Measurements from ENCODE around the gene CAPN15. TPM values are rescaled to one million over a fixed set of nuclear protein-coding genes. Genes with fewer than 3 reads are reported as not detected.

CAPN15 gene
- total and polyA plus RNA-seq, 9 of the 15 experiments (the other 6 are each of a cell fraction or from before 2014, with no cell fraction given), result 0.62 to 111 (median 14.2) TPM

- H3K4me1 ChIP-seq (replicated peaks in 1 of 2; ENCODE audit: control insufficient read depth in 2 of 2, insufficient read depth in 2 of 2, low read length in 2 of 2), result peaks cover 0 to 48% of the 10 kb centered on the region in 2 experiments; a peak in 2 of 5 replicates
- H3K4me2 ChIP-seq (ENCODE audit: insufficient read depth, low read length), result no peak overlapping the region
- TF ChIP-seq RBM15 (IDR thresholded peaks at IDR 0.05; ENCODE audit: insufficient read depth, low read length) (no peak), BRD4 (IDR thresholded peaks at IDR 0.05) (no peak), ZNF583 (CRISPR knock-in tag; IDR thresholded peaks at IDR 0.05) (no peak), ZNF316 (IDR thresholded peaks at IDR 0.05) (no peak)
- H3K79me2 ChIP-seq (ENCODE audit: control insufficient read depth, insufficient read depth, low read length), result peaks cover 19% of the 10 kb centered on the region; the same call in 2 of the 3 replicates
- no peak for ATAC-seq
- DNase-seq (ENCODE audit: extremely low read depth in 1 of 4, low spot score in 3 of 4), result no peak
- in situ Hi-C loops (cut with MboI) (no loop called here), intact Hi-C loops (cut with micrococcal nuclease) (no loop called here)
- H3K27me3 ChIP-seq (ENCODE audit: control insufficient read depth in 2 of 2, insufficient read depth in 2 of 2, low read length in 2 of 2), result no peaks in the 10 kb centered on the region
- no peak overlapping the region for H3K4me3 ChIP-seq
- no peak overlapping the region for H2AFZ ChIP-seq (ENCODE audit: low read depth, low read length)
- no TSS peak for BruUV-seq (replicated peaks)
- no peak overlapping the region for H3K9ac ChIP-seq (ENCODE audit: insufficient read depth in 1 of 2, low read depth in 2 of 2, low read length in 2 of 2)
- H3K9me3 ChIP-seq (replicated peaks; ENCODE audit: control insufficient read depth, insufficient read depth, low read depth, low read length), result no peaks in the 10 kb centered on the region
- no peaks in the 10 kb centered on the region for H3K9me1 ChIP-seq (ENCODE audit: control insufficient read depth, insufficient read depth, low read length)
- FAIRE-seq, result no peak
- ChIA-PET POLR2A (interaction anchor here (0.6 to 1.1 kb wide), 3 partner anchors 9 to 138 kb away, joined by 3 to 4 read pairs (median 3); partner anchors contain the start of gene PRR35), CTCF (ENCODE audit: low intra/inter-chr PET ratio) (no interaction called here)
- H3K27ac ChIP-seq (ENCODE audit: extremely low read depth, low read depth, low read length), result no peak overlapping the region
- WGBS (ENCODE audit: insufficient coverage, low coverage, missing lambda C conversion rate), result 98% methylated on average over 7 of the region's 28 CpGs
- no peaks in the 10 kb centered on the region for H4K20me1 ChIP-seq (replicated peaks; ENCODE audit: control insufficient read depth, insufficient read depth, low read length)
- H3K36me3 ChIP-seq (ENCODE audit: control insufficient read depth, insufficient read depth, low read length), result peaks cover 71% of the 10 kb centered on the region; the same call in 1 of the 3 replicates
Measured at GRCh38 chr16:551210-551609, 23.7 kb downstream of the CAPN15 start.

- no peak overlapping the region for H3K4me3 ChIP-seq
- H3K27me3 ChIP-seq (ENCODE audit: control insufficient read depth in 2 of 2, insufficient read depth in 2 of 2, low read length in 2 of 2), result no peaks in the 10 kb centered on the region
- H3K9ac ChIP-seq (ENCODE audit: insufficient read depth in 1 of 2, low read depth in 2 of 2, low read length in 2 of 2), result no peak overlapping the region
- DNase-seq (ENCODE audit: extremely low read depth in 1 of 4, low spot score in 3 of 4) (no peak), FAIRE-seq (no peak), ATAC-seq (no peak)
- WGBS (ENCODE audit: insufficient coverage, low coverage, missing lambda C conversion rate), result 90% methylated on average over 2 of the region's 35 CpGs
- H4K20me1 ChIP-seq (replicated peaks; ENCODE audit: control insufficient read depth, insufficient read depth, low read length), result no peaks in the 10 kb centered on the region
- no peaks in the 10 kb centered on the region for H3K9me3 ChIP-seq (replicated peaks; ENCODE audit: control insufficient read depth, insufficient read depth, low read depth, low read length)
- in situ Hi-C loops (cut with MboI) (no loop called here), intact Hi-C loops (cut with micrococcal nuclease) (no loop called here)
- no TSS peak for BruUV-seq (replicated peaks)
- H3K36me3 ChIP-seq (ENCODE audit: control insufficient read depth, insufficient read depth, low read length), result peaks cover 62% of the 10 kb centered on the region; the same call in 1 of the 3 replicates
- ChIA-PET POLR2A (interaction anchor here (1.1 kb wide), 1 partner anchor 33 kb away, joined by 4 read pairs; no protein-coding TSS in a partner anchor), CTCF (ENCODE audit: low intra/inter-chr PET ratio) (no interaction called here)
- peaks cover 0 to 48% of the 10 kb centered on the region in 2 experiments; a peak in 2 of 5 replicates for H3K4me1 ChIP-seq (replicated peaks in 1 of 2; ENCODE audit: control insufficient read depth in 2 of 2, insufficient read depth in 2 of 2, low read length in 2 of 2)
- peaks cover 11% of the 10 kb centered on the region; the same call in 2 of the 3 replicates for H3K79me2 ChIP-seq (ENCODE audit: control insufficient read depth, insufficient read depth, low read length)
- peak; percentile 83 for TF ChIP-seq ZBTB33 (CRISPR knock-in tag; IDR thresholded peaks at IDR 0.05)
- 0 out of 2 replicates have a peak, but pooled peaks have one; percentile 18 for TF ChIP-seq HNRNPL (IDR thresholded peaks at IDR 0.05; ENCODE audit: low read depth, low read length)
- TF ChIP-seq WHSC1 (IDR thresholded peaks at IDR 0.05; ENCODE audit: low read length), result no peak
- no peak overlapping the region for H2AFZ ChIP-seq (ENCODE audit: low read depth, low read length)
- H3K27ac ChIP-seq (ENCODE audit: extremely low read depth, low read depth, low read length), result no peak overlapping the region
- H3K4me2 ChIP-seq (ENCODE audit: insufficient read depth, low read length), result no peak overlapping the region
- H3K9me1 ChIP-seq (ENCODE audit: control insufficient read depth, insufficient read depth, low read length), result no peaks in the 10 kb centered on the region
Measured at GRCh38 chr16:552171-552570, 24.7 kb downstream of the CAPN15 start.

All from K562 (cell line).